Measurements from ENCODE around the gene LENEP. TPM values are rescaled to one million over a fixed set of nuclear protein-coding genes. Genes with fewer than 3 reads are reported as not detected.
A peak's percentile ranks its signal among the peaks of the same experiment; 100 is the strongest.

LENEP gene
- polyA plus RNA-seq, 2 of the 4 experiments (the other 2 are of a cell fraction), result not detected

DNA sequence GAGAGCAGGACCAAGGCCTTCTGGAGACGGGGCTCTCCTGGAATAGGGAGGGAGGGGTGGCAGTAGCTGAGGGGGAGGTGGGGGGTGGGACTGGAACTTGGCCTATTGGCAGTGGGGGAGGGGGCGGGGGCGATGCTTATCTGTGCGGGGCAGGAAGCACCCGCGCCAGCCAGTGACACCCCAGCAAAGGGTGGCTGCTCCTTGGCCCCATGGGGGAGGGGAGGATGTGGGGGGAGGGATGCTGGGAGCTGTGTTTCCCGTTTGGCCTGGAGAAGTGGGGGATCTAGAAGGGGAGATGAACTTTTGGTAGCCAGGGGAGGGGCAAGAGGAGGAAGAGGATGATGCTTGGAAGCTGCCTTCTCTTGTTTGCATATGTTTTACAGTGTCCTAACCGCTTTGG, 20.2 kb downstream of the LENEP start:
- 54% methylated on average over 2 of the region's 8 CpGs for WGBS (ENCODE audit: missing lambda C conversion rate)
- Histone ChIP-seq H3K4me3 (no peak overlapping the region), H3K27ac (peak overlapping the region; percentile 67 to 100; a peak in 4 of 6 replicates), H3K9me3 (no peaks in the 10 kb centered on the region), H3K4me2 (peak overlapping the region; percentile 59; the same call in 2 of the 3 replicates), H3K4me1 (peaks cover 88% of the 10 kb centered on the region)
- FAIRE-seq (no peak), ATAC-seq (no peak), DNase-seq (ENCODE audit: low read depth in 1 of 2, low spot score in 1 of 2) (no peak)
- ChIA-PET CTCF (no interaction called here), POLR2A (no interaction called here)
- no peak for TF ChIP-seq HDAC2 (IDR thresholded peaks at IDR 0.05)
- TF ChIP-seq, protein P1, sequence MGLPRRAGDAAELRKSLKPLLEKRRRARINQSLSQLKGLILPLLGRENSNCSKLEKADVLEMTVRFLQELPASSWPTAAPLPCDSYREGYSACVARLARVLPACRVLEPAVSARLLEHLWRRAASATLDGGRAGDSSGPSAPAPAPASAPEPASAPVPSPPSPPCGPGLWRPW (IDR thresholded peaks at IDR 0.05), result no peak
- no peak for TF ChIP-seq HEYL (CRISPR knock-in tag; IDR thresholded peaks at IDR 0.05)
- TF ChIP-seq TFCP2L1 (CRISPR knock-in tag; IDR thresholded peaks at IDR 0.05), result no peak
- TF ChIP-seq JUN (IDR thresholded peaks at IDR 0.05), result no peak
- TF ChIP-seq MYC (IDR thresholded peaks at IDR 0.05; ENCODE audit: borderline replicate concordance, low read length), result no peak
- TF ChIP-seq RAD21 (conservative IDR thresholded peaks at IDR 0.05 in 1 of 2, IDR thresholded peaks at IDR 0.05 in 1 of 2), result no peak
- TF ChIP-seq CBX2 (IDR thresholded peaks at IDR 0.05; ENCODE audit: borderline replicate concordance, low read depth), result no peak
- TF ChIP-seq PBX3 (IDR thresholded peaks at IDR 0.05), result no peak
- TF ChIP-seq GATA3 (IDR thresholded peaks at IDR 0.05; ENCODE audit: borderline replicate concordance), result no peak
- no peak for TF ChIP-seq MAX (IDR thresholded peaks at IDR 0.05)
- TF ChIP-seq CHD4 (IDR thresholded peaks at IDR 0.05; ENCODE audit: borderline replicate concordance), result no peak
- TF ChIP-seq HOXB5 (CRISPR knock-in tag; IDR thresholded peaks at IDR 0.05), result no peak

GRCh38 chr1:155014709-155015508, 21.5 kb downstream of the LENEP start:
- WGBS (ENCODE audit: missing lambda C conversion rate), result 91% methylated on average over 20 of the region's 31 CpGs
- Histone ChIP-seq H3K9me3 (no peaks in the 10 kb centered on the region), H3K27ac (peak overlapping the region; percentile 96 to 99; a peak in 3 of 6 replicates), H3K4me2 (no peak overlapping the region), H3K4me1 (peaks cover 86% of the 10 kb centered on the region), H3K4me3 (no peak overlapping the region)
- no peak for ATAC-seq
- TF ChIP-seq MAZ (IDR thresholded peaks at IDR 0.05; ENCODE audit: borderline replicate concordance, low read depth, low read length), result no peak
- no peak for TF ChIP-seq FOSL2 (IDR thresholded peaks at IDR 0.05)
- no peak for TF ChIP-seq FOSL2 (CRISPR knock-in tag; IDR thresholded peaks at IDR 0.05)
- TF ChIP-seq CHD2 (IDR thresholded peaks at IDR 0.05; ENCODE audit: low read length, partially characterized antibody), result no peak
- no peak for TF ChIP-seq GATA3 (IDR thresholded peaks at IDR 0.05; ENCODE audit: borderline replicate concordance)
- TF ChIP-seq ZSCAN20 (CRISPR knock-in tag; IDR thresholded peaks at IDR 0.05), result no peak
- no peak for TF ChIP-seq NPAS2 (CRISPR knock-in tag; IDR thresholded peaks at IDR 0.05; ENCODE audit: borderline replicate concordance)
- TF ChIP-seq SREBF2 (IDR thresholded peaks at IDR 0.05), result no peak
- no peak for DNase-seq (ENCODE audit: low read depth in 1 of 2, low spot score in 1 of 2)
- POLR2A ChIA-PET, result interaction anchor here (0.9 to 2.8 kb wide), 3 partner anchors 11 to 78 kb away, joined by 3 to 14 read pairs (median 5); partner anchors contain the start of gene PMVK
- CTCF ChIA-PET, result interaction anchor here (1.6 kb wide), 1 partner anchor 108 kb away, joined by 5 read pairs; no protein-coding TSS in a partner anchor
- FAIRE-seq, result no peak

DNA sequence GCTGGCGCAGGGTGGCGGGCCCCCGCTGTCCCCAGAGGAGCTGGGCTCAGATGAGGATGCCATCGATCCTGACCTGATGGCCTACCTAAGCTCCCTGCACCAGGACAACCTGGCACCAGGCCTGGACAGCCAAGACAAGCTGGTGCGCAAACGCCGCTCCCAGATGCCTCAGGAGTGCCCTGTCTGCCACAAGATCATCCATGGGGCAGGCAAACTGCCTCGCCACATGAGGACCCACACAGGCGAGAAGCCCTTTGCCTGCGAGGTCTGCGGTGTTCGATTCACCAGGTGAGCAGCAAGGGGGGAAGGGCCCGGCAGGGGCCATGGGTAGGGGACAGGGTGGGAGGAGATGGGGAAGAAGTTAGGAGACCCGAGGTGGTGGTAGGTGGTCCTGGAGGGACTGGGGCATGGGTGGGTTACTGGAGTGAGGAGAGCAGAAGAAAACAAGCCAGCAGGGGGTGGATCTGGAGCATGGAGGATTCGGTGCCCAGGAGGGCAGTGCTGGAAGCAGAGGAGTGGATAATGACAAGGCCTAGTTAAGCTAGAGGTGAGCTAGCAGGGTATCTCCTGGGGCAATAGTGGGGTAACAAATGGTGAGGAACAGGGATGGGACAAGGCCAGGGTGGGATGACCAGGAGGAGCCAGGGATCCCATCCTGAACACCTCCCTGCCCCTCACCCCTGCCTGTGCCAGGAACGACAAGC, 22.3 kb downstream of the LENEP start:
- no peak for FAIRE-seq
- H3K4me1 ChIP-seq, result peaks cover 79% of the 10 kb centered on the region
- H3K9me3 ChIP-seq, result no peaks in the 10 kb centered on the region
- peak overlapping the region; percentile 96 to 99; a peak in 5 of 6 replicates for H3K27ac ChIP-seq
- no peak overlapping the region; the same call in 2 of the 3 replicates for H3K4me2 ChIP-seq
- no peak for DNase-seq (ENCODE audit: low read depth in 1 of 2, low spot score in 1 of 2)
- ATAC-seq, result no peak
- CTCF ChIA-PET, result interaction anchor here (1.6 to 2.2 kb wide), 3 partner anchors 76 to 152 kb away, joined by 4 to 8 read pairs (median 5); no protein-coding TSS in a partner anchor
- POLR2A ChIA-PET, result interaction anchor here (0.6 to 2.8 kb wide), 5 partner anchors 9 to 79 kb away, joined by 3 to 23 read pairs (median 5); partner anchors contain the start of genes CKS1B and PMVK
- H3K4me3 ChIP-seq, result no peak overlapping the region
- WGBS (ENCODE audit: missing lambda C conversion rate), result 86% methylated on average over 8 of the region's 16 CpGs
- TF ChIP-seq TP53 (CRISPR knock-in tag; IDR thresholded peaks at IDR 0.05) (no peak), EHMT2 (IDR thresholded peaks at IDR 0.05; ENCODE audit: low read depth) (no peak), ZC3H11A (IDR thresholded peaks at IDR 0.05) (no peak), CEBPB (IDR thresholded peaks at IDR 0.05) (no peak), KDM1A (IDR thresholded peaks at IDR 0.05; ENCODE audit: low read depth) (no peak), PHF8 (IDR thresholded peaks at IDR 0.05; ENCODE audit: borderline replicate concordance, low read depth) (no peak), CBX2 (IDR thresholded peaks at IDR 0.05; ENCODE audit: borderline replicate concordance, low read depth) (no peak)
- TF ChIP-seq, protein P2, sequence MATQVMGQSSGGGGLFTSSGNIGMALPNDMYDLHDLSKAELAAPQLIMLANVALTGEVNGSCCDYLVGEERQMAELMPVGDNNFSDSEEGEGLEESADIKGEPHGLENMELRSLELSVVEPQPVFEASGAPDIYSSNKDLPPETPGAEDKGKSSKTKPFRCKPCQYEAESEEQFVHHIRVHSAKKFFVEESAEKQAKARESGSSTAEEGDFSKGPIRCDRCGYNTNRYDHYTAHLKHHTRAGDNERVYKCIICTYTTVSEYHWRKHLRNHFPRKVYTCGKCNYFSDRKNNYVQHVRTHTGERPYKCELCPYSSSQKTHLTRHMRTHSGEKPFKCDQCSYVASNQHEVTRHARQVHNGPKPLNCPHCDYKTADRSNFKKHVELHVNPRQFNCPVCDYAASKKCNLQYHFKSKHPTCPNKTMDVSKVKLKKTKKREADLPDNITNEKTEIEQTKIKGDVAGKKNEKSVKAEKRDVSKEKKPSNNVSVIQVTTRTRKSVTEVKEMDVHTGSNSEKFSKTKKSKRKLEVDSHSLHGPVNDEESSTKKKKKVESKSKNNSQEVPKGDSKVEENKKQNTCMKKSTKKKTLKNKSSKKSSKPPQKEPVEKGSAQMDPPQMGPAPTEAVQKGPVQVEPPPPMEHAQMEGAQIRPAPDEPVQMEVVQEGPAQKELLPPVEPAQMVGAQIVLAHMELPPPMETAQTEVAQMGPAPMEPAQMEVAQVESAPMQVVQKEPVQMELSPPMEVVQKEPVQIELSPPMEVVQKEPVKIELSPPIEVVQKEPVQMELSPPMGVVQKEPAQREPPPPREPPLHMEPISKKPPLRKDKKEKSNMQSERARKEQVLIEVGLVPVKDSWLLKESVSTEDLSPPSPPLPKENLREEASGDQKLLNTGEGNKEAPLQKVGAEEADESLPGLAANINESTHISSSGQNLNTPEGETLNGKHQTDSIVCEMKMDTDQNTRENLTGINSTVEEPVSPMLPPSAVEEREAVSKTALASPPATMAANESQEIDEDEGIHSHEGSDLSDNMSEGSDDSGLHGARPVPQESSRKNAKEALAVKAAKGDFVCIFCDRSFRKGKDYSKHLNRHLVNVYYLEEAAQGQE (IDR thresholded peaks at IDR 0.05), result no peak

Measured in A549 (cell line).